Right kidney (tissue), 1 donor: ENCODE data around the gene SALL4.
"Not testable (repeated sequence)": the region's sequence is repeated elsewhere in the genome, so short reads cannot be mapped to it uniquely, and the experiment has no call there.

Experiments used
- DNase-seq: peaks from one replicate; pipeline ENCODE4 v3.0.0-alpha.2; 2016

SALL4 gene

DNA sequence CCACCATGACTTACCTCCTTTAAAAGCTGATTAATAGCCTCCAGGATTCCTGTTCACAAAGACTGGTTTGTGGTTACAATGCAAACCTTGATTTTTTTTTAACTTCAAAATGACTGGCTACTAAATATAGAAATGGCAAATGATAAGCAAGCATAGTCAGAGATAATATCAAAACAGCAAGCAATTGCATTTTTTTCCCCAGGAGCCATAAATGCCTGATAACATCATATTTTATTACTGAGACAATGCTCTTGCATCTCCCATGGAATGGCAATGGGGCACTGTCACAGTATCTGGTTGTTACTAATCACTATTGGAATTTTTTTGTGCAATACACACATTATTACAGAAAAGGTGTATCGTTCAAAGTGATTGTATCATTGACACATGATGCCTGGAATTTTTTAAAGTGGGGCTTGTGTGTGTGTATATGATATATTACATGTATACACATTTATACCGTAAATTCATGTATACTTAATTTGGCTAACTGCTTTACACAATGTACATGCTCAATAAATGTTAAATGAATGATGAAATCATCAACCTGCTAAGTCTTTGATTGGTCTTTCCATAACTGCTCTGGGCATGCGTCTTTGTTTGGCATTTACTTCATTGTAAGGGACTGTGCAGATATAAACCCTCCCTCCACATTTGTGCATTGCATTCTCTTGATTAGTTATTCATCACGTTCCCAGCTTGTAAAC lies 980 bp upstream of the SALL4 start:
- no peak for DNase-seq

- DNase-seq, result no peak
Observed at GRCh38 chr20:51801823-51802123, 548 bp downstream of the SALL4 start.

DNA sequence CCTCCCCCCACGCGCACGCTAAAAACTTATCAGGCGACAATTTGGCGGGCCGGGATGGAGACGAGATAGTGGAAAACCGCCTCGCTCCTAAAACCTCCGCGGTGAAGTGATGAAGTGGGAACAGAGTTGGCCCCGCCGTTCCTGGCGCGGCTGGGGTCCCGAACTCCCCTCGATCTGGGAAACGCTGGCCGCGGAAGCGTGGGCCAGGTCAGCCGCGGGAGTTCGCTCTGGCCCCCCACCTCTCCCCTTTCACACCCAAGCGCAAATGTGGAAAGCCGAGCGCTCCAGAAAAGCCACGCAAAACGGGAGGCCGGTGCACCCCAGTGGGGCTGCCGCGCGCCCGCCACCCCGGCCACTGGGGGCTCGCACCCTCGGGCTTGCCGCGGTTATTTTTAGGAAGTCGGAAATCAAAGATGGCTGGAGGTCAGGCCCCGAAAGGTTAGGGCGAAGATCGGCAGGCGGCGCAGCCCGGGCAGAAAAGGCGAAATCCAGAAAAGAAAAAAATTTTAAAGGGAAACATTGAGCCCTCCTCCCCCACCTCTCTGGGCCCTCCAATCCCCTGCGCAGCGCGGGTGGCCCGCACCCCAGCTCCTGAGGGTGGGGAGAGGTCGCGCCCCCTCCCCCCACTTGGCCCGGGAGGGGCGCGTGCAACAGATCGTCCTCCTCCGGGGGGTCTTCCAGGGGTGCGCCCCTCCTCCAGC lies 1.0 kb downstream of the SALL4 start:
- peak; percentile 81 for DNase-seq

DNA sequence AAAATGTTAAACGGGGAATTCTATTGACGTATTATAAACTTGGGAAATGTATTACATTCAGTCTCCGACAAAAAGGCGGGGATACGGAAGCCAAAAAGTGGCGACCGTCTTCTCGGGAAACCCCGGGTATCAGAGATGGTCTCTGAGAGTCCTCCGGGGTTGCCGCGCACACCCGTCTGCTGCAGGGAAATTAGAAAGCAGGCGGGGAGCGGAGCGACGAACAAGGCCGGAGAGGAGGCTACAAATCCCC lies 1.5 kb downstream of the SALL4 start:
- DNase-seq, result no peak

DNA sequence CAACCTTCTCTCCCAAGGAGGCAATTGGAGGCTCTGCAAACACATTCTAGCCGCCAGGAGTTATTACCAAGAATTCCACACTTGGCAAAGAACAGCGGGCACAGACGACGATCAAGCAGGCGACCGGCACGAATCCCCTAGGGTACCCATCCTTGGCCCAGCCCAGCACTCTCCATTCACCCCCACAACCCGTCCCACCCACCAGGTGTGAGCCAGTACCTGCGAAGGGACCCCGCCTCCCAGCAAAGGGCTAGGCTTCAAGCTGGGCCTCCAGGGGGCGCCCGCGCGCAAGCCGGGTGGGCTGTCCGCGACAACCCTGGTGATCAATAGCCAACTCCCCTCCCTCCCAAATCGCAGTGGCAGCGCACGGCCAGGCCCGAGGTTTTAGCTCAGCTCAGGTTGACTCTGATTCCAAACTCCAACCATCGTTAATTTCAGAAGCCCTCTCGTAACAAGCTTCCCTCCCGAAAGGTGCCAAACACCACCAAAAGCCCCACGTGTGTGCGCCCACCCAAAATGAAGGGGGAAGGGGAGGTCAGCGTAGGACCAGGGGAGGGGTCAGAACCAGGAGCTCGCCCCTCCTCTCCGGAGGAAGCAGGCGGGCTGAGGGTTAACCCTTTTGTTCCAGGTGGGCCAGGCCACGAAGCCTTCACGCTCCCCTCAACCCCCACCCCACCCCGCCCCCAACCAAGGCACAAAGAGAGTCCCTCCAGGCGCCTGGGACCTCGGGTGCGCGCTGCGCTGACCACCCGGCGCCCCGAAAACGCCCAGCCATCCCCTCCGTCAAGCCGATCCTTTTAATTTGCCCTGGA lies 2.1 kb downstream of the SALL4 start:
- DNase-seq, result peak; percentile 80

- DNase-seq, result no peak
Observed at GRCh38 chr20:51799401-51799860, 2.9 kb downstream of the SALL4 start.

GRCh38 chr20:51797357-51798025 lies 4.8 kb downstream of the SALL4 start:
- no peak for DNase-seq

GRCh38 chr20:51796340-51796739 lies 6.0 kb downstream of the SALL4 start:
- no peak for DNase-seq

DNA sequence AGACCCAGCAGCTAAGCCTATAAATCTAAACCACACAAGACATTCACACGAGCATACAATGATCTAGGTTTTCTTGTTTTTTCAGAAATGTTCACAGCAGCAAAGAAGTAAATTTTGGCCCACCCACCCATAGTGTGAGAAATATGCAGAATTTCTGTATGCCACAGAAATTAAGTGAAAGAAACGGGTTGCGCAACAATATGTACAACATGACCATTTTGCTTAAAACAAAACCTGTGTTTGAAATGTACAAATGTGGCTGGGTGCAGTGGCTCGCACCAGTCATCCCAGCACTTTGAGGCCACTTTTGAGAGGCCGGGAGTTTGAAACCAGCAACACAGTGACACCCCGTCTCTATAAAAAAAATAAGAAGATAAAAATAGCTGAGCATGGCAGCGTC lies 9.4 kb downstream of the SALL4 start:
- DNase-seq, result no peak

DNA sequence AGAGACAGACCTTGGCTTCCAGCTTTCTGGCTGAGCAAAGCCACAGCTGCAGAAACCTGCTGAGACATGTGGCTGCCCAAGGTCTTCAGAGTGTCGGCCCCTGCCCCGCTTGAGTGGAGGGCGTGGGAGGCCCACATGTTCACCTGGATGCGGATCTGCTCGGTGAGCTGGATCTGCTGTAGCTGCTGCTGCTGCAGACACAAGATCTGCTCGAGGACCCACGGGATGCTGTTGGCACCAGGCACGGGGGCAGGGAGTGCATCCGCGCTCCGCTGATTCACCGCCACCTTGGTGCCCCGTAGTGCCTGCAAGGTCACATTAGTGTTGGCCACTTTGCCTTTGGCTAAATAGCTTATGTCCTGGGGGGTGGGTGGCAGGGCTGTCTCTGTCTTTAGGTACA lies 10.7 kb downstream of the SALL4 start:
- no peak for DNase-seq

GRCh38 chr20:51790256-51790655 lies 12.1 kb downstream of the SALL4 start:
- no peak for DNase-seq

DNA sequence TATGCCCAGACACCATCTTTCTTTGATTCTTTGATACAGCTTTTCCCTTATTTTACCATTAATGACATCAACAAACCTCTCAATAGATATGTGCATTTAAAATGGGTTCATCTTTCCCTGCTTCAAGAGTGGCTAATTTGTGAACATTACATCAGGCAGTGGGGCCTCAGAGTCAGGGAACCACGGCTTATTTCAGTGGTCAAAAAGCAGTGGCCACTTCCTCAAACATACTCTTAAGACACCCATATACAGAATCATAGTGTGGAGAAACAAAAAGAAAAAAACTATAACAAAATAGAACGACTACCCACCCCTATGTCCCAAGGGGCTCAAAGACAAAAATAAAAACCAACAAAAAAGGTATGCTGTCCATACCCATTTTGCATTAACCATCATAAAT lies 12.9 kb downstream of the SALL4 start:
- DNase-seq, result no peak

GRCh38 chr20:51788822-51789221 lies 13.5 kb downstream of the SALL4 start:
- no peak for DNase-seq

- no peak for DNase-seq
Observed at GRCh38 chr20:51784299-51784698, 18.0 kb downstream of the SALL4 start.

- DNase-seq, result not testable (repeated sequence)
Observed at GRCh38 chr20:51778229-51778759, 24.0 kb downstream of the SALL4 start.

GRCh38 chr20:51775241-51775640 lies 27.1 kb downstream of the SALL4 start:
- no peak for DNase-seq

GRCh38 chr20:51772236-51772635 lies 30.1 kb downstream of the SALL4 start:
- DNase-seq, result no peak

- no peak for DNase-seq
Observed at GRCh38 chr20:51769976-51770615, 32.2 kb downstream of the SALL4 start.

- DNase-seq, result peak; percentile 54
Observed at GRCh38 chr20:51768759-51769517, 33.4 kb downstream of the SALL4 start.

GRCh38 chr20:51767867-51768758 lies 34.2 kb downstream of the SALL4 start, which contains the start of gene ATP9A:
Gene ATP9A (minus strand): TSS chr20:51768390. CDS start chr20:51768369, 21 bp downstream.
- peak; percentile 62 for DNase-seq
